Thyroid gland (tissue), 4 donors: ENCODE results near the gene LARGE1. TPM values are rescaled to one million over a fixed set of nuclear protein-coding genes. Genes with fewer than 3 reads are reported as not detected.

Experiments
- DNase-seq, 2 donors: peaks; one replicate each; pipeline ENCODE4 v3.0.0-alpha.2; 2019
- H3K27ac ChIP-seq, 3 donors: fragments of 200-600 bp; sonication (generic); 1 replicate in 2 of 3; 2 replicates in 1 of 3; pipeline ENCODE4 v1.5.1; 2016 to 2019; ENCODE audit warnings: mild to moderate bottlenecking in 1 of 3, moderate library complexity in 1 of 3
- H3K27me3 ChIP-seq: fragments of 200-600 bp; sonication (generic); one replicate; pipeline ENCODE4 v1.5.1; 2019
- H3K36me3 ChIP-seq, 2 donors: fragments of 200-600 bp; sonication (generic); one replicate each; pipeline ENCODE4 v1.5.1; 2016 to 2019
- H3K4me1 ChIP-seq, 2 donors: fragments of 200-600 bp; sonication (generic); one replicate each; pipeline ENCODE4 v1.5.1; 2017 to 2019
- H3K4me3 ChIP-seq, 3 donors: fragments of 200-600 bp; sonication (generic); replicated peaks in 1 of 3; 1 replicate in 2 of 3; 2 replicates in 1 of 3; pipeline ENCODE4 v1.5.1; 2016; ENCODE audit warnings: mild to moderate bottlenecking in 1 of 3
- H3K9me3 ChIP-seq: fragments of 200-600 bp; sonication (generic); one replicate; pipeline ENCODE4 v1.5.1; 2017
- CTCF ChIP-seq, 6 experiments: fragments of 200-600 bp in 3 of 6; fragments of 450-650 bp in 3 of 6; sonication (generic) in 3 of 6; IDR thresholded peaks; one replicate each; pipeline ENCODE4 v1.5.1; 2016 to 2019; ENCODE audit warnings: antibody characterized with exemption in 6 of 6, mild to moderate bottlenecking in 2 of 6, inconsistent platforms in 1 of 6, moderate library complexity in 1 of 6
- POLR2A ChIP-seq, 2 donors: fragments of 450-650 bp; IDR thresholded peaks; one replicate each; pipeline ENCODE4 v1.6.1; 2017; ENCODE audit warnings: antibody characterized with exemption in 2 of 2, mild to moderate bottlenecking in 2 of 2, moderate library complexity in 1 of 2
- WGBS, 2 donors: methylation state at CpG; one replicate each; pipeline ENCODE4 v1.1.5; 2017; 5-methylcytosine and 5-hydroxymethylcytosine counted together
- intact Hi-C: fragments of 100-400 bp; cut with DNase I; formaldehyde crosslinking; loops from one replicate; pipeline ENCODE4 v1.15.1; 2023
- total RNA-seq, 4 donors: library from RNA; depleted of rRNA; stranded (reverse); fragments of >200 nt; gene quantifications; one replicate each; pipeline ENCODE4 v1.2.3, GENCODE V29; 2016

Gene LARGE1
- total RNA-seq, 4 donors from 2014 or later, result 13.6 to 16.3 (median 15.1) TPM

DNA sequence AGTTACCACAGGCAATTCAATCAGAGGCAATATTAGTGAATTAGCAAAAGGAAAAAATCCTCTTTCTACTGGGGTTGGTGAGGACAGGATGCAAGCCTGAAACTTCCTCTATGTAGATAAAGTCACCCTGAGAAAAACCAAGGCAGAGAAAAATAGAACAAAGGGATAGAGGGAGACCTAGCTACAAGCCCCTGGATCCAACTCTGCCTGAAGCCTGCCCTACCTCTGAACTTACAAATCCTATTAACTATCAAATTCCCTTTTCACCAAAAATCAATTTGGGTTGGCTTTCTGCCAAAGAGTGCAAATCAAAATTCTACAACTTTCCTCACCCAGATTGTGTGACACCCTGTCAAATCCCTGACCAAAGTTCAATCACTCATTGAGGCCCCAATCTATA lies 161.3 kb downstream of the LARGE1 start:
- Histone ChIP-seq H3K9me3 (no peaks in the 10 kb centered on the region), H3K4me1 (no peaks in the 10 kb centered on the region), H3K4me3 (no peak overlapping the region), H3K27me3 (no peaks in the 10 kb centered on the region), H3K27ac (no peak overlapping the region), H3K36me3 (no peaks in the 10 kb centered on the region)
- TF ChIP-seq POLR2A (IDR thresholded peaks at IDR 0.05) (no peak), CTCF (IDR thresholded peaks at IDR 0.05) (no peak)
- intact Hi-C loops, result no loop called here
- no peak for DNase-seq

DNA sequence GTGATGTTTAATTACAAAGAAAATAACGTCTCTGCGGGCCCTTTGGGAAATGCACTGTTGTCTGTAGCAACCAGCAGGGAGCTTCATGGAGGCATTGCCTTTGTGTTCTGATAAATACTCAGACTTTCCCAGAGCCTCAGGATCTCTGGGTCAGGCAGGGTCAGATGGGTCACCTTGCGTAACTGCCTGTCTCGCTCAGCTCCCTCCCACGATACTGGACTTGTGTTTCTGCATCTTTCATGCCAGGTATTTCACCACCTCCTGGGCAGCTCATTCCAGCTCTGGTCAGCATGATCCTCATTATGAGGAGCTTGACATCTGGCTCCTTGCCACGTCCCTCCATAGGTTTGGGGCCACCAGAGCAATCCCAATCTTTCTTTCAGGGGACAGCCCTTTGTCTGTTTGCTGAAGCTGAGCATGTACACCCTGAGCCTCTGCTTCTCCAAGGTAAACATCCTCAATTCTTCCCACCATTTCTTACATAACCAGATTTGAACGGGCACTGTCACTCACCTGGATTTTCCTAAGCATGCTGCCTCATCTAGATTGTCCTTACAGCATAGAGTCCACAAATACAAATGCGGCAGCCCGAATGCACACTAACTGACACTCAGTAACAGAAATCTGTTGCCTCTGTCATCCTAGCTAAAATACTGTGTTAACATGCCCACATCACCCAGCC lies 162.3 kb downstream of the LARGE1 start:
- no peak overlapping the region for H3K4me3 ChIP-seq
- DNase-seq, result no peak
- no peaks in the 10 kb centered on the region for H3K36me3 ChIP-seq
- H3K27ac ChIP-seq, result no peak overlapping the region
- no peak for TF ChIP-seq CTCF (IDR thresholded peaks at IDR 0.05)
- TF ChIP-seq POLR2A (IDR thresholded peaks at IDR 0.05), result no peak
- no peaks in the 10 kb centered on the region for H3K9me3 ChIP-seq
- intact Hi-C loops, result no loop called here
- H3K27me3 ChIP-seq, result no peaks in the 10 kb centered on the region
- no peaks in the 10 kb centered on the region for H3K4me1 ChIP-seq
- WGBS, 2 donors, result 74 to 76% methylated on average over 9 of the region's 9 CpGs

GRCh38 chr22:33757041-33757801 lies 163.1 kb downstream of the LARGE1 start:
- DNase-seq, result no peak
- TF ChIP-seq POLR2A (IDR thresholded peaks at IDR 0.05) (no peak), CTCF (IDR thresholded peaks at IDR 0.05) (no peak)
- H3K27me3 ChIP-seq, result no peaks in the 10 kb centered on the region

DNA sequence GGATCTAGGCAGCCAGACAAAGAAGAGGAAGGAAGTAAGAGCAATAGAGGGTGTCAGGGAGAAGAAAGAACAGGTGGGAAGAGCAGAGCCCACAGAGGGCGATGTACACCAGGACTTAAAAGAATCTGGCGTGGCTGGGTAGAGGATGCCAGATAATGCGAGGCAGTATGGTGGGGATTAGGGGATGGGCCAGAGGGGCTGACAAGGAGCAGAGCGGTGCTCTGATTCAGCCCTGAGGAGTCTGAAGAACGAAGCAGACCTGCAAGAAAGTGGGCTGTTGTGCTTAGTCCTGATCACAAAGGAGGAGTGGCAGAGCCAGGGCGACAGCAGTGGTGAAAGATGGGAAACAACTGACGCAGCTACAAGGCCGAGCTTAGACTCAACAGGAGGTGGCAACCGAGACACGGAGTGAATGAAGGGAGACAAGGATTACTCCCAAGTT lies 163.7 kb downstream of the LARGE1 start:
- 80 to 83% methylated on average over 10 of the region's 10 CpGs for WGBS, 2 donors
- Histone ChIP-seq H3K27me3 (no peaks in the 10 kb centered on the region), H3K4me3 (no peak overlapping the region), H3K36me3 (no peaks in the 10 kb centered on the region), H3K9me3 (no peaks in the 10 kb centered on the region), H3K4me1 (no peaks in the 10 kb centered on the region), H3K27ac (no peak overlapping the region)
- intact Hi-C loops, result no loop called here
- DNase-seq, result no peak
- TF ChIP-seq CTCF (IDR thresholded peaks at IDR 0.05), result no peak
- no peak for TF ChIP-seq POLR2A (IDR thresholded peaks at IDR 0.05)

More at GRCh38 chr22:33757041-33757801, 163.1 kb downstream of the LARGE1 start:
- Histone ChIP-seq H3K27ac (no peak overlapping the region), H3K36me3 (no peaks in the 10 kb centered on the region), H3K4me3 (no peak overlapping the region), H3K9me3 (no peaks in the 10 kb centered on the region), H3K4me1 (no peaks in the 10 kb centered on the region)
- intact Hi-C loops, result no loop called here
- WGBS, 2 donors, result 73 to 77% methylated on average over 15 of the region's 15 CpGs

DNA sequence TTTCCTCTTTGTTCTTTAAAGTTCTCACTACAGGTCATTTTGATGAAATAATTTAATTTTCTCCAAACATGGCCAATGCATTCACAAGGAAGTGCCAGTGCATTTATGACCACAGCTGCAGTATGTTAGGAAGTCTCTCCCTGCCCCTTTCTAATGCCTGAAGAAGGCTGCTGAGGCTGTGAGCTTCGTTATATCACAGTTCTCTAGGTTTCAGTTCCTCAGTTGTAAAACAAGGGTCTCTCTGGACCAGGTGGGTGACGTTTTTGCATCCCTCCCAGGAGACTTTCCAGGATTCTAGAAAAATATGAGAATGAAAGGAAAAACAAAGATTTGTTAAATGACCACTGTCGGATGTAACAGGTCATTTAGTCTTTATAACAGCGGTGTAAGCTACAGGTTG lies 171.6 kb downstream of the LARGE1 start:
- DNase-seq, result no peak
- TF ChIP-seq POLR2A (IDR thresholded peaks at IDR 0.05), result no peak
- TF ChIP-seq CTCF (IDR thresholded peaks at IDR 0.05), result no peak
- intact Hi-C loops, result no loop called here
- WGBS, 2 donors, result 86 to 97% methylated on average over 4 of the region's 4 CpGs
- H3K4me3 ChIP-seq, result no peak overlapping the region
- no peaks in the 10 kb centered on the region for H3K9me3 ChIP-seq
- H3K36me3 ChIP-seq, result no peaks in the 10 kb centered on the region
- H3K27ac ChIP-seq, result no peak overlapping the region
- peaks cover 4 to 12% of the 10 kb centered on the region in 2 donors for H3K4me1 ChIP-seq
- H3K27me3 ChIP-seq, result no peaks in the 10 kb centered on the region
